CD4-positive, alpha-beta T cell treated with Interleukin-12 subunit alpha and Interleukin-12 subunit beta, for 1 hour (primary cell): Measurements from ENCODE around the gene KIF21A.

ENCODE experiments used
- DNase-seq: peaks from one replicate; pipeline ENCODE4 v3.0.0-alpha.2; 2020

KIF21A gene

GRCh38 chr12:39435531-39435930, 7.4 kb downstream of the KIF21A start:
- no peak for DNase-seq

GRCh38 chr12:39431797-39432196, 11.1 kb downstream of the KIF21A start:
- no peak for DNase-seq

- no peak for DNase-seq
Measured at GRCh38 chr12:39431002-39431796, 11.7 kb downstream of the KIF21A start.

GRCh38 chr12:39429809-39430208, 13.1 kb downstream of the KIF21A start:
- no peak for DNase-seq

DNA sequence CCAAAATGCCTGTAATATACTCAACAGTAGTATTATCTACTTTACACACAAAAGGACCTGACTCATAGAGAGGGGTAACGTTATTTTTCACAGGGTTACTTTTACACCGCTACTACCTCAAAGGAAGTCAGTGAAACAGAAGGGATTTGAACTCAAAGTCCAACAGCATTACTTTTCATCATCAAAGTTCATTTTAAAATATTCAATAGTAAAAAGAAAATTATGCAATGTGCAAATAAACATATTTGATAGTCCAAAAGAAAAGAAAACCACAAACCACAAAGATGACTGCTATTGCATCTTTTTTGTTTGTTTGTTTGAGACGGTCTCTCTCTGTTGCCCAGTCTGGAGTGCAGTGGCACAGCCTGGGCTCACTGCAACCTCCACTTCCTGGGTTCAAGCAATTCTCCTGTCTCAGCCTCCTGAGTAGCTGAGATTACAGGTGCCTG, 15.5 kb downstream of the KIF21A start:
- DNase-seq, result no peak

- DNase-seq, result no peak
Measured at GRCh38 chr12:39426636-39427240, 16.2 kb downstream of the KIF21A start.

GRCh38 chr12:39420043-39420442, 22.9 kb downstream of the KIF21A start:
- DNase-seq, result no peak

DNA sequence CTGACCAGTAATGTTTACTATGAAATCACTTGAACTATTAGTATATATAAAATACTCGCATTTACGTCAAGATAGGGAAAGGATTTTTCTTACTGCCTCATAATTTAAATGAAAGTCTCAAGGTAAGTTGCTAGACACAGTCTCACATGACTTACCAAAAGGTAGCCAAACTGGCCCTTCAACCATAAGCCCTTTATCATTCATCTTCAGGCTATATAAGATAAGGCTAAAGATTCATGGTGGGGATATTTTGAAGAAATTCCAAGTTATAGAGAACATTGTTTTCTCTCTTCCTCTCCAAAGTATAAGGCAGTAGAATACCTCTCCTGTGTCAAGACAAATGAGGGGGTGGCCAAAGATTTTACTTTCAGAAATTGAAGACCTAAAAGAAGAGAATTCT, 23.4 kb downstream of the KIF21A start:
- DNase-seq, result no peak

DNA sequence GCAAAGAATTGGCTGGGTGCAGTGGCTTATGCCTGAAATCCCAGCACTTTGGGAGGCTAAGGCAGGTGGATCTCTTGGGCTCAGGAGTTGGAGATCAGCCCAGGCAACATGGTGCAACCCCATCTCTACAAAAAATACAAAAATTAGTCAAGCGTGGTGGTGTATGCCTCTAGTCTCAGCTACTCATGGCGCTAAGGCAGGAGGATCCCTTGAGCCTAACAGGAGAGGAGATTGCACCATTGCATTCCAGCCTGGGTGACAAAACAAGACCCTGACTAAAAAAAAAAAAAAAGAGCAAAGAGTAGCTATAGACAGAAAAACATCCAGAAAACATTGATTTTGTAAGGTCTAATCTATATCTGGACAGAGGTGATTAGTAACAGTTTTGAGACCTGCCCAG, 25.0 kb downstream of the KIF21A start:
- DNase-seq, result no peak

GRCh38 chr12:39413836-39414771, 28.8 kb downstream of the KIF21A start:
- DNase-seq, result no peak

DNA sequence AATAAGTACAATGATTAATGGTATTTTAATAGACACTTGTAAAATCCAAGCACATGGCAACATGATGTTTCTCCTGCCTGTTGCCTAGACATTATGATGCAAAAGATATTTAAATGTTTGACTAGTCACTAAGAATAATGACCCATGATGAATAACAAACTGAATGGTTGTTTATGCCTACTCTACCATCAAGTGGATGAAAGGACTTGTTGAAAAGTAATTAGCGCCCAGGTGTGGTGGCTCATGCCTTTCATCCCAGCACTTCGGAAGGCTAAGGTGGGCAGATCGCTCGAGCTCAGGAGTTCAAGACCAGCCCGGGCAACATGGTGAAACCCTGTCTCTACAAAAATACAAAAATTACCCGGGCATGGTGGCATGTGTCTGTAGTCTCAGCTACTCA, 30.7 kb downstream of the KIF21A start:
- no peak for DNase-seq

- DNase-seq, result no peak
Measured at GRCh38 chr12:39406262-39406661, 36.7 kb downstream of the KIF21A start.

DNA sequence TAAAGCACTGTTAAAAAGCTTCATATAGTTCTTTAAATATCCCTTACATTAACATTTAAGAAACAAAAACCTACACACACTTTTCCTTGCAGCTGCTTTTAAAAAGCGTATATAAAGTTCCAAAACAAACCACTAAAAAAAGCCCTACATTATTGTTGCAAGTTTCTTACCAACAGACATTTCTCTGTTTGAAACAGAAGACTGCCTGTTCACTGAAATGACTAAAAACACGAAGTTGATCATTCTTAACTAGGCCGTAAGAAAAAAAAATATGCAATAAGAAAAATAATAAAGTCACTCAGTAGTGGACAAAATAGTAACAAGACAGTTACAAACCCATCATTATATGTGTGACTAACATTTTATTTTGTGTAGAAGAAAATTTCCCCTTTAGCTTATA, 37.3 kb downstream of the KIF21A start:
- DNase-seq, result no peak

GRCh38 chr12:39404000-39404399, 38.9 kb downstream of the KIF21A start:
- DNase-seq, result no peak

DNA sequence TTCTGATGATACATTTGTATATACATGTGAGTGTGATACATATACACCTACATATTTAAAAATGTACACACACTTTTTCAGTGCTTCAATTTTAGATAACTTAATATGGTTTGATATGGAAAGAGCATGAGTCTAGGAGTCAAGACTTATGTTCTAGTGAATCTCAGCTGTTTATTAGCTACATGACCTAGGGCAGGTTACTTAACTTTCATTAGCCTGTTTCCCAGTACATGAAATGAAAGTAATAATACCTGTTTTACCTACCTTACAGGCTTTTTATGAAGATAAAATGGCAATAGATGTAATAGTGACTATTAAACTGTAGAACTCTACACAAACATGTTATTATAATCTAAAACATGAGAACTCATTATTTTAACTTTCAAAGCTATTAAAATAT, 39.5 kb downstream of the KIF21A start:
- no peak for DNase-seq

DNA sequence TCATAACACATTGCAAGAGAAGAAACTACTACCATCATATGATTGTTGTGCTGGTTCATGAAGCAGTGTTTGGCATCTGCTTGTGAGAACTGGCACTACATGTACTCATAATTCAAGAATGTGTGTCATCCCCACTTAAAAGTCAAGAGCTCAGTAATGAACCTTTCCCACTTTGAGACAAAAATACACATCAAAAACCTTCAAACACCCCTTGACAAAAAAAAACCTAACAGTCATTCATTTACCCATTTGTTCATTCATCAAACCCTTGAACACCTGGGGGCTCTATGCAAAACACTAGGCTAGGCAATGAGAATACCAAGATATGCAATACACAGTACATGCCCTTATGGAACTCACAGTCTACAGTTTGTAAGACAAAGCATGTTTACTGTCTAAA, 40.0 kb downstream of the KIF21A start:
- DNase-seq, result no peak

DNA sequence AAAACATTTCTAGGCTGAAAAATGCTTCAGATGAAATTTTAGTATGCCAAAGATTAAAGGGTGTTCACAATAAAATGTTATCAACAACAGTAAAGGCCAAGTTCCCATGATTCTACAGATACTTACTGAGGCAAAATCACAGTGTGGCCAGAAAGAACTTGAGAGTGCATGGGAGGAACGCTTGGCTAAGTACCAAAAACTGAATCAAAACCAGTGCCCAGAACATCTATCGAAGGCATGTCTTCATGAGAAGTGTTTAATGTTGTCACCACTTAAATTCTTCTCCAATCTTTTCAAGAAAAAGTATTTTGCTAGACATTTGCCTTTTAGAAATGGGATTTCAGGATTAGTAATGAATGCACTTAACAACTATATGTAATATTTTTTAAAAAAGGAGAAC, 41.5 kb downstream of the KIF21A start:
- no peak for DNase-seq

GRCh38 chr12:39395866-39396265, 47.1 kb downstream of the KIF21A start:
- no peak for DNase-seq

GRCh38 chr12:39393890-39394289, 49.0 kb downstream of the KIF21A start:
- DNase-seq, result no peak

GRCh38 chr12:39393179-39393578, 49.7 kb downstream of the KIF21A start:
- DNase-seq, result no peak

DNA sequence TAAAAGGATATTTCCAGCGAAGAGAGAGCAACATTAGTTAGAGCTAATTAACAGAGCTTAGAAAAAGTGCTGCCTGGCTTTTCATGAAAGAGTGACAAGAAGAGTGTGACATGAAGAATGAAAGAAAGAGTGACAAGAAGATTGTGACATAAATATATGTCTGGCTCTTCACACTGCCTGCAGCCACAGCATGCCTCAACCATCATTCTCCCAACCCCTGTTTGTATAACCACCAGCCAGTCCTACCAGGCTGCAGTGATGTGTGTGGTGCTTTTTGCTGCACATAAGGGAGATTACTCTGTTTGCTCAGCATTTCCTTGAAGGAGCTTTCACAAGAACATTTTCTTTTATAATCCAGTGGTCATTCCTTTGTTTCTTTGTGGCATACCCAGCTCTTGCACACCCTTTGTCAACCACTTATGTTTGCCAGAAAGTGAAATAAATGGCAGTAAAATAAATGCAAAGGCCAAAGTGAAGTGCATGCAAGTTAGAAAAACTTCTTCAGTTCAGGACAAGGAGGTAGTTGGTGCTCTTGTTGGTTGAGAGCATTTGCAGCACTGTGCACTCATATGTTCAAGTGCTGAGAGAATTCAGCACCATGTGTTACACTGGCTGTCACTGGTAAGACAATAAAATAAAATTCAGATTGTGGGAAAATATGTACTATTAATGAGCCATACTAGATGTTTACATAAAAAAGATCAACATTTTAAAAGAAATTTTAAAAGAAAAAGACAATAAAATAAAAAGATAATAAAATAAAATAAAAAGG, 50.6 kb downstream of the KIF21A start:
- no peak for DNase-seq

GRCh38 chr12:39390752-39391151, 52.2 kb downstream of the KIF21A start:
- no peak for DNase-seq
